Calu3 (cell line): ENCODE data around the gene ELF1. TPM values are rescaled to one million over a fixed set of nuclear protein-coding genes. Genes with fewer than 3 reads are reported as not detected.

Experiments used
- BruUV-seq: library from RNA; stranded (reverse); fragments of 400-500 nt; replicated peaks from 2 replicates; lab custom pipeline; 2021; lab: Mats Ljungman, UMichigan
- CTCF ChIA-PET: fragments of 300-600 bp; sonication (Branson Sonifier 250); formaldehyde crosslinking; loops from one replicate; lab custom pipeline; 2022; ENCODE audit warnings: antibody characterized with exemption; lab: Charles Lee
- DNase-seq: peaks from one replicate; pipeline ENCODE4 v3.0.0; 2022
- H3K27ac Mint-ChIP-seq: one replicate; pipeline ENCODE4 v1.8.0; 2022; ENCODE audit warnings: mixed read lengths; ENCODE audit not compliant: unreplicated experiment
- H3K27me3 Mint-ChIP-seq: one replicate; pipeline ENCODE4 v1.8.0; 2022; ENCODE audit warnings: mixed read lengths; ENCODE audit not compliant: unreplicated experiment
- H3K36me3 Mint-ChIP-seq: one replicate; pipeline ENCODE4 v1.8.0; 2022; ENCODE audit warnings: mild to moderate bottlenecking, moderate library complexity, mixed read lengths; ENCODE audit not compliant: insufficient read depth, unreplicated experiment
- H3K4me1 Mint-ChIP-seq: one replicate; pipeline ENCODE4 v1.8.0; 2022; ENCODE audit warnings: mild to moderate bottlenecking, low read depth, mixed read lengths; ENCODE audit not compliant: unreplicated experiment
- H3K4me3 Mint-ChIP-seq: one replicate; pipeline ENCODE4 v1.8.0; 2022; ENCODE audit warnings: mild to moderate bottlenecking, low read depth, moderate library complexity, mixed read lengths; ENCODE audit not compliant: unreplicated experiment
- H3K9me3 Mint-ChIP-seq: one replicate; pipeline ENCODE4 v1.8.0; 2022; ENCODE audit warnings: low read depth, mixed read lengths; ENCODE audit not compliant: unreplicated experiment
- intact Hi-C: fragments of 100-400 bp; cut with micrococcal nuclease; formaldehyde crosslinking; loops from one replicate; pipeline ENCODE4 v1.10.0; 2022; ENCODE audit not compliant: unreplicated experiment
- total RNA-seq: library from RNA; stranded (reverse); gene quantifications from 2 replicates; pipeline ENCODE4 v1.2.3, GENCODE V29; 2022
- TF ChIP-seq, protein P1 (sequence below): fragments of 200-600 bp; IDR thresholded peaks from one replicate; pipeline ENCODE4 v1.8.0; 2022; ENCODE audit warnings: antibody characterized with exemption; ENCODE audit not compliant: unreplicated experiment

Gene ELF1
- total RNA-seq, 1 experiment from 2014 or later: 63.5 TPM

DNA sequence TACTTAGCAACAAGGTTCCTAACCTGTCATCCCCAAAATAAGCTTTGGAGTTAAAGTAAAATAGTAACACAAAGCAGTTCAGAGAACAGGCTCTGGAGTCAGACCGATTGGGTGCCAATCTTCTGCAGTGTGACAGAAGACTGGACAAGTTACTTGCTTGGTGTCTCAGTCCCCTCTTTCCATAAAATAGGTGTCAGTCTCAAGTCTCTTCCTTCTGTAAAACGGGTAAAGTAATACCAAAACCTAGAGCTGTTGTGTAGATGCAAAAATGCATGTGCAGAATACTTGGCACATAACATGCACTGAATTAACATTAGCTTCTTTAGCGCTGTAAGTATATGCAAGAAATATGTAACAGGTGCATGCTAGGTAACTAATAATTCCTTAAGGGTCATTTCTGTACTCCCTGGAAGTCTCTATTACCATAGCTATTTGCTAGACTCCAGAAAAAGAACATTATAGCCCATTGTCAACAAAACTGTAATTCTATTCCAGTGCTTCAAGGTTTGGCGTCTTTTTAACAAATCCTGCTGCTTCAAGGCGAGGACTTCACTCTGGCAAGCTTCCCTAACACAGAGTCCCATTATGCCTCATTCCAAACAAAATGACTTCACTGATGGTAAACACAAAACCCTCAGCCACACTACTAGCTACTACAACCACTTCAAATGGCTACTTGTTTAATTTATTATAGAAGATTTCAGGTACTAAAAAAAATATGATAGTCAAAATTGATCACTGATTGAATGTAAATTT lies 32.8 kb downstream of the ELF1 start:
- DNase-seq: no peak

DNA sequence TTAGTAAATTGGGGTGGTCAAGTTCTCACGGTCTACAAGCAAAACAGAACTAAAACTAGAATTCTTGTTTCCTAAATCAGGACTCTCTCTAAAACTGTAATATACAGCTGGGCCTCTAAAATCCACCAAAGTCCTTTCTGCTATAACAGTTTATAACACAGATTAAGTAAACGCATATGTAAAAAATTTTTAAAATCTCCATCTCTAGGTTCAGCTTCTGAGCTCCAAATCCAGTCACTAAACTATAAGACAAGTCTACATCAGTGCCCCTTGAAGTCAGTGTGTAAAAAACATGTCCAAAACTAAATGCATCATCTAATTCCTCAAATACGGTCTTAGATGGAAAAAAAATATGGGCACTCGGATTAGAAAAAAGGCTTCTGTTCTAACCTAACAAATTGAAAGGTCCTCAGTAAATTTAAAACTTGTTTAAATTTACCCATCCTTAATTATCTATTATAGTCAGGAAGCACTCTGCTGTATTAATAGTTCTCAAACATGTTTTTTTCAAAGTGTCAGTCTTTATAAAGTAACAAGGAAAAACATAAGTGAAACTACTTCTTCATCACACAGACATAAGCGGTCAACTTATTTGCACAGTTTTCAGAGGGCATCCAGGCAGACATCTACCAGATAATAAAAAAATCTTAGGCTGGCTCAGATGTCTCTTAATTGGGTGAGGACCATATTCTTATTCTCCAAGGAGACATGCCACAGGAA lies 33.6 kb downstream of the ELF1 start:
- CTCF ChIA-PET: no interaction called here
- Mint-ChIP-seq H3K4me1 (peaks cover 28% of the 10 kb centered on the region), H3K27ac (no peak overlapping the region), H3K4me3 (peak overlapping the region; percentile 36), H3K9me3 (no peaks in the 10 kb centered on the region), H3K36me3 (peaks cover 5% of the 10 kb centered on the region), H3K27me3 (no peaks in the 10 kb centered on the region)
- intact Hi-C loops: no loop called here
- no peak for DNase-seq
- TF ChIP-seq, protein P1, sequence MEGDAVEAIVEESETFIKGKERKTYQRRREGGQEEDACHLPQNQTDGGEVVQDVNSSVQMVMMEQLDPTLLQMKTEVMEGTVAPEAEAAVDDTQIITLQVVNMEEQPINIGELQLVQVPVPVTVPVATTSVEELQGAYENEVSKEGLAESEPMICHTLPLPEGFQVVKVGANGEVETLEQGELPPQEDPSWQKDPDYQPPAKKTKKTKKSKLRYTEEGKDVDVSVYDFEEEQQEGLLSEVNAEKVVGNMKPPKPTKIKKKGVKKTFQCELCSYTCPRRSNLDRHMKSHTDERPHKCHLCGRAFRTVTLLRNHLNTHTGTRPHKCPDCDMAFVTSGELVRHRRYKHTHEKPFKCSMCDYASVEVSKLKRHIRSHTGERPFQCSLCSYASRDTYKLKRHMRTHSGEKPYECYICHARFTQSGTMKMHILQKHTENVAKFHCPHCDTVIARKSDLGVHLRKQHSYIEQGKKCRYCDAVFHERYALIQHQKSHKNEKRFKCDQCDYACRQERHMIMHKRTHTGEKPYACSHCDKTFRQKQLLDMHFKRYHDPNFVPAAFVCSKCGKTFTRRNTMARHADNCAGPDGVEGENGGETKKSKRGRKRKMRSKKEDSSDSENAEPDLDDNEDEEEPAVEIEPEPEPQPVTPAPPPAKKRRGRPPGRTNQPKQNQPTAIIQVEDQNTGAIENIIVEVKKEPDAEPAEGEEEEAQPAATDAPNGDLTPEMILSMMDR: no peak
- BruUV-seq: no TSS peak

More for the DNA sequence above, 32.8 kb downstream of the ELF1 start:
- intact Hi-C loops: no loop called here
- Mint-ChIP-seq H3K9me3 (no peaks in the 10 kb centered on the region), H3K27me3 (no peaks in the 10 kb centered on the region), H3K36me3 (peaks cover 5% of the 10 kb centered on the region), H3K4me1 (peaks cover 28% of the 10 kb centered on the region), H3K27ac (no peak overlapping the region), H3K4me3 (peak overlapping the region; percentile 36)
- CTCF ChIA-PET: interaction anchor here (0.6 kb wide), 1 partner anchor 132 kb away, joined by 5 read pairs; no protein-coding TSS in a partner anchor
- BruUV-seq: no TSS peak
- TF ChIP-seq, protein P1: no peak

DNA sequence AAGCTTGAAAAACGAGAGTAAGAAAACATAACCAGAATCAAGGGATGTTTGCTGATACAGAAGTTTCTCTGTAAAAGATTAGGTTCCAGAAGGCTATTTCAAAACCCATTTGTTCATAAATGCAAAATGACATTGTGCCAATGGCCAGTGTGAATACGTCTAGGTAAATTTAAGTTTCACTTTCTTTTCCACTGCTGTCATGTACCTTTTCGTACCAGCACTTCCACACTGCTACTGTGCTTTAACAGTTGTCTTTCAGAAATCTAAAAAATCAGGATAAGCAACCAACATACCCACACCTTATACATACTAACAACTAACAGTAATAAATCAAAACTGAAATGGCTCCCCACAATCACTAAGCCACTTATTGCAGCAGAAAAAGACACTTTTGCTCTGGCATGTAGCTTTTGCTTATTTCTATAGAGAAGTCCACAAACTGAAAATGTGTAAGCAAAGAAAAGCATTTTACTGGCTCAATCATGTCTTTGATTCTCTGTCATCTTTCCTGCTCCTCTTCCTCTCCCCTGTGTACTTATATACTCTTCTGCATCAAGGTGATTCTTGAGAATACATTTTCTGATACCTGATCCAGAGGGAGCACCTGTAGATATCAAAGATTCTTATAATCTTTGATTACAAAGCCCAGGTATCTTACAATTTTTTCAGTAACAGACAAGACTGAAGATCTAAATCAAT lies 34.3 kb downstream of the ELF1 start:
- Mint-ChIP-seq H3K4me1 (peaks cover 28% of the 10 kb centered on the region), H3K4me3 (peak overlapping the region; percentile 36), H3K27ac (no peak overlapping the region), H3K9me3 (no peaks in the 10 kb centered on the region), H3K27me3 (no peaks in the 10 kb centered on the region), H3K36me3 (peaks cover 5% of the 10 kb centered on the region)
- no TSS peak for BruUV-seq
- CTCF ChIA-PET: no interaction called here
- DNase-seq: no peak
- intact Hi-C loops: no loop called here
- TF ChIP-seq, protein P1: no peak

DNA sequence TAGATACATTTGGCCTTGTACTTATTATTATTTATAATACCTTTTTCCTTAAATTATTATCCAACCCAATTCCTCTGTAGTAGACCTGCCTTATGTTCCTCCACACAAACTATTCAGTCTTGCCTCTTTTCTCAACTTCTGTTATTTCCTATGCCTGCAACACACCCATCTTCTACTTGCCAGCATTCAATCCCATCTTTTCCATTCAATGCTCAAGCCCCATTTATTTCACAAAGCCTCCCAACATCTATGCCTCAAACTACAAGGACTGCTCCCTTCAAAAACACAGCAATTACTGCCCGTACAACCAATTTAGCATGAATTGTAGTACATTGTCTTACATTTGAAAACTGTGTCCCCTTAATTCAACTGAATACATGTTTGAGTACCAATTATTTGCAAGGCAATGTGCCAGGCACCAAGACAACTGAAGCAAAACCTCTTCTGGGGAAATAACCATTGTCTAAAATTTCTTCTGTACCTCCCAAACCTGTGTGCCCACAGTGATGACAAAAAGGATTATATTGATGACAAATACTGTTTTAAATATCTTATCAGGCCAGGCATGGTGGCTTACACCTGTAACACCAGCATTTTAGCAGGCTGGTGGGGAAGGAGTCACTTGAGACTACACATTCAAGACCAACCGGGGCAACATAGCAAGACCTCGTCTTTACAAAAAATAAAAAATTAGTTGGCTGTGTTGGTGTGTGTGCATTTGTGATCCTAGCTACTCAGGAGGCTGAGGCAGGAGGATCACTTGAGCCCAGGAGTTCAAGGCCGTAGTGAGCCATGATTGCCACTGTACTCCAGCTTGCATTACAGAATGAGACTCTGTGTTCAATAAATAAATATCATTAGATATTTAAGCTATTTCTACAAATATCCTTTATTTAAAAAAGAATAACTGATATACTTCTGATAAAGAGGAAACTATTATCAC lies 35.1 kb downstream of the ELF1 start:
- TF ChIP-seq, protein P1: no peak
- no TSS peak for BruUV-seq
- Mint-ChIP-seq H3K36me3 (peaks cover 5% of the 10 kb centered on the region), H3K9me3 (no peaks in the 10 kb centered on the region), H3K27ac (peak overlapping the region; percentile 53), H3K4me3 (no peak overlapping the region), H3K27me3 (no peaks in the 10 kb centered on the region), H3K4me1 (peaks cover 28% of the 10 kb centered on the region)
- CTCF ChIA-PET: no interaction called here
- DNase-seq: no peak
- intact Hi-C loops: no loop called here
